Measurements from ENCODE around the gene PLA1A.

- no peak for TF ChIP-seq CTCF (conservative IDR thresholded peaks at IDR 0.05; ENCODE audit: low read length)
- no peak for TF ChIP-seq EZH2phosphoT487 (IDR thresholded peaks at IDR 0.05; ENCODE audit: borderline replicate concordance)
Measured at GRCh38 chr3:119585856-119586570, 11.7 kb upstream of the PLA1A start.

Data from Loucy (cell line).